Transverse colon (tissue), 3 donors: ENCODE data around the gene TPRX1.
"Not testable (repeated sequence)": the region's sequence is repeated elsewhere in the genome, so short reads cannot be mapped to it uniquely, and the experiment has no call there.

Source experiments
- POLR2A ChIP-seq: fragments of 450-650 bp; IDR thresholded peaks from one replicate; pipeline ENCODE4 v1.6.1; 2016; ENCODE audit warnings: antibody characterized with exemption, mild to moderate bottlenecking, moderate library complexity
- POLR2AphosphoS5 ChIP-seq, 3 donors: sonication (generic); formaldehyde crosslinking; IDR thresholded peaks; one replicate each; pipeline ENCODE4 v1.6.1; 2016; ENCODE audit warnings: antibody characterized with exemption in 3 of 3

DNA sequence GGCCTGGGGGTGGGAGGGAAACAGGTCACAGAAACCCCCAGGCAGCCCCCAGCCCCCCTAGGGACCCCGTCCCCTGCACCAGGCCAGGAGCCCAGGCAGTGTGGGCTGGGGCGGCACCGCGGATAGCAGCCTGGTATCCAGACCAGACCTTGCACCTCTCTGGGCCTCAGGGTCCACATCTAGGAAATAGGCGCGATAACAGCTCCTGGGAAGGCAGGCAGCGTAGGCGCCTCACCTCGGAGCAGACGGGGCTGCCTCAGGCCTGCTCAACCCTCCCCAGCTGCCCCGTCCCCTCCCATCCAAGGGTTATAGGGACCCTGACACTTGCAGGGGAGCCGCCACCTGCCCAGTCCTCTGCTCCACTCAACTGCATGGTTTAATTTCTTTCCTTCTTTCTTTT lies 680 bp downstream of the TPRX1 start:
- not testable (repeated sequence) for TF ChIP-seq POLR2AphosphoS5 (IDR thresholded peaks at IDR 0.05); POLR2A
